ENCODE measurements around the gene FHIT.

Gene FHIT

DNA sequence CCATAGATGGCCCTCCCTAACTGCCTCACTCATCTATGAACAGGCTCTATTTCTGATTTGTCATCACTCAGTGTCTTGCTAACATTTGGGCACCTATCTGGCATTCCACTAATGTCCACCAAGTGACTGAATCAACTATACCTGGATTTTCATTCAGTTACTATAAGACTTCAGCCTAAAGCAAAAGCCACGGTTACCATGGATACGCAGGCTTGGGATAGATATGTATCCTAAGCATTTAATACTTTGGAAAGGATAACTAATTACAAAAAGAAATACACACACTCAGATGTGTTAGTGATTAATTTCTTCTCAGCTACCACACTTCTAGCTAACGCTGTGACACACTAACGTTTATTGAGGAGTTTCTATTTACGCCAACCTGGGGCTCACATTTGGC lies 1301.9 kb downstream of the FHIT start:
- no peak for DNase-seq

DNA sequence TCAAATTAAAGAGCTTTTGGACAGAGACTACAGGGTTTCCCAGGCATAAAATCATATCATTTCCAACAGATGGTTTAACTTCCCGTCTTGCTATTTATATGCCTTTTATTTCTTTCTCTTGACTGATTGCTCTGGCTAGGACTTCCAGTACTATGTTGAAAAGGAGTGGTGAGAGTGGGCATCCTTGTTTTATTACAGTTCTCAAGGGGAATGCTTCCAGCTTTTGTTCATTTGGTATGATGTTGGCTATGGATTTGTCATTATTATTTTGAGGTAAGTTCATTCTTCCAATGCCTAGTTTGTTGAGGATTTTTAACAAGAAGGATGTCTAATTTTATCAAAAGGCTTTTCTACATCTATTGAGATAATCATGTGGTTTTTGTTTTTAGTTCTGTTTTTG lies 1304.9 kb downstream of the FHIT start:
- DNase-seq, result no peak

DNA sequence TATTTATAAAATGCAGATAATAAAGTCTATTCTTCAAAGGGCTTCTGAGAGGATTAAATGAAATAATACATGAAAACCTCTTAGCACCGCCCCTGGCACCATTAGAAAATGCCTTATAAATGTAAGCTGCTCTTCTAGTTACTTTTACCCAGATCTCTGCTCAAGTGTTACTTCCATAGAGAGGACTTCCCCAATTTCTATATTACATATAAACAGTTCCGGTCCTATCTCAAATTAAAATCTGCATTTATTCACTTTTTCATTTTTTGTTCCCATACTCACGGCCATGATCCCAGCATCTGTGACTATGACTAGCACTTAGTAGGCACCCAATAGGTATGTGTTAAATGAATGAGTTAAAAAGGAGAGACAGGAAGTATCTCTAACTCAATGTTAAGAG lies 1310.5 kb downstream of the FHIT start:
- no peak for DNase-seq

DNA sequence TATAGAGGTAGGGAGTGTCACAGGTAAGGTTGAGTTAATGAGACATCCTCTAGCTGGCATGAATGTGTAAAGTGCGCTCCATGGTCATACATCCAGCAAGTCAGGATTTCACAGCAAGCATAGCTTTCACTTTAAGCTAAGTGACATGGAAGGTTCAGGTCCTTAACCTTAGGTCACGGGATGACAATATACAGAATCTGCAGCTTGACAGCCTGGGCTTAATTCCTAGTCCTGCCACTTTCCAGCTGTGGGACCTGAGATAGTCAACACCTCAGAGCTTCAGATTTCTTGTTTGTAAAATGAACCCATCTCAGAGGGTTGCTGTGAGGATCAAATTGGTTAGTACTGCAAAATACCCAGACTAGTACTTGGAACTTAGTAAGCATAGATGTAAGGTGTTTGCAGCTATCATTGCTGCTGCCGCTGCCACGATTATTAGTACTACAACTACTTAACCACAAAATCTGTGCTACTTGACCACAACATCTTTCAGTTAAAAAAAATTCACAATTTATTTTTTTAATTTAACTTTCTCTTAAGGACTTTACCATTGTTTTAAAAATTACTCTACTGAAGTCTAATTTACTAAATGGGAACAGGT lies 1311.3 kb downstream of the FHIT start:
- no peak for DNase-seq

DNA sequence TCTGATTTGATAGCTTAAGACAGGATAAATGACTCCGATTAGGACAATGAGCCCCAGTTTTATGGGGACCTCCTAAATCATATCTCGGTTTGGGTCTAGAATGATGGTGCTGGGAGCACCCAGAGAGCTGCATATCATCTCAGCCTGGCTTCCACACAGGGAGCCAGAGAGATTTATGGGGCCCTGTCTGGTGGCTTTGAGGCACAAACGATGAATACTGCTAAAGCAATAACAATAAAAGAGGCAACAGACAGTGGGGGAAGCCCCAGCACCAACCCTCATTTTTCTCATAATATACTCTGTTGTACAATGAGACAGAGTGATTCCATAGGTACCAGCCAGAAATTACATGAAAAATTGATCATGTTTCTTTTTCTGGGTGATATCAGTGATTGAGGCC lies 1312.4 kb downstream of the FHIT start:
- no peak for DNase-seq

DNA sequence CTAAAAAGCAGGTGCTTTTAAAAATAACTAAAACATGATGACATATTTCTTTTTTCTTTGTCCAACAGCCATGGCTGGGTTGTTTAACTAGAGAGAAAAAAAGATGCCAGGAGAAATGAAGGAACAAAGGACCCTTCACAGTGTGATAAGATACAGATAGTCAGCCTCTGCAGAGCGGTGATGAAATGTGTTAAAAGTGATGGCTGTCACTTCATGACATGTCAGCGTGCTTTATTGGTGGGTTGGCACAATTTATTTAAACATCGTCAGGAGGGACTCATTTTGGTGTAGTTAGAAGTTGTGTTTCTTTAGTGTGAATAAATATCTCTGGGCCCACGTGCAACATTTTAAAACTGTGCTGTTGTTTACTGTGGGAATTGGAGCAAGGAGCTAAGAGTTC lies 1314.1 kb downstream of the FHIT start:
- no peak for DNase-seq

DNA sequence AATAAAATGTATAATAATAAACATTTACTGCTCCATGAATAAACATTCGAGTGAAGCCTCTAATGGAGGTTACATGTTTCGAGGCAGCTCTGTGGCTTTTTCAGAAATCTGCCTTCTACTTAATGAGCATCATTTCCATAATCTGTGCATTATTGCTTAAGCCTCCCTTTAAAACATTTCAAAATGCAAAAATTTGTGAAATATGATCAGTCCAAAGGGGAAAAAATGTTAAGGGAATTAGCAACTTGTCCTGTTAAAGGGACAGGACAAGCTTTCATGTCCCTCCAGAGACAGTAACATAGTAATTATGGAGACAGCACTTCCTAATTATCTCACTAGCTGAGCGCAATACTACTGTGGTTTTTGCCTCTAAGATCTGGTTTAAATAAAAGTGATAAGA lies 1314.8 kb downstream of the FHIT start:
- DNase-seq, result no peak

DNA sequence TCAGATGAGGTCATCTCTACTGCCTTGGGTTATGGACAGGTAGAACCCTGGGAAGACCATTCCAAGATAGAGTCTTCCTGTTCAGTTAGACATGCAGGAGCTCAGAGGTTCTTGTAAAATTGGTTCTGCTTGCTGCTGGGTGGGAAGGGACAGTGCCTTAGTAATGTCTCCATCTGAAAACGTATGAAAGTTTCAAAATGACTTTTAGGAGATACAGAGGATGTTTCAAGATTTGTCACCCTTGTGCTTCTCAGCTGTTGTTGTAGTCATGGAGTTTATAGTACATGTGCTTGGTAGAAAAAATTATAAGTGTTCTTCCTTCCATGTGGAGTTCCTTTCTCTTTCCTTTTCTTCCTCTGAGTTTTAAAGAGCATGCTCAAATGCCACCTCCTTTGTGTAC lies 1316.2 kb downstream of the FHIT start:
- peak; percentile 87 for DNase-seq

DNA sequence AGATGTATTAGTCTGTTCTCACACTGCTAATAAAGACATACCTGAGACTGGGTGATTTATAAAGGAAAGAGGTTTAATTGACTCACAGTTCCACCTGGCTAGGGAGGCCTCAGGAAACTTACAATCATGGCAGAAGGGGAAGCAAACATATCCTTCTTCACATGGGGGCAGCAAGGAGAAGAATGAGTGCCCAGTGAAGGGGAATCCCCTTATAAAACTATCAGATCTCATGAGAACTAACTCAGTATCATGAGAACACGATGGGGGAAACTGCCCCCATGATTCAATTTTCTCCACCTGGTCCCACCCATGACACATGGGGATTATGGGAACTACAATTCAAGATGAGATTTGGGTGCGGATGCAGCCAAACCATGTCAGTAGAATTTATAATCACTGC lies 1316.7 kb downstream of the FHIT start:
- DNase-seq, result peak; percentile 40

DNA sequence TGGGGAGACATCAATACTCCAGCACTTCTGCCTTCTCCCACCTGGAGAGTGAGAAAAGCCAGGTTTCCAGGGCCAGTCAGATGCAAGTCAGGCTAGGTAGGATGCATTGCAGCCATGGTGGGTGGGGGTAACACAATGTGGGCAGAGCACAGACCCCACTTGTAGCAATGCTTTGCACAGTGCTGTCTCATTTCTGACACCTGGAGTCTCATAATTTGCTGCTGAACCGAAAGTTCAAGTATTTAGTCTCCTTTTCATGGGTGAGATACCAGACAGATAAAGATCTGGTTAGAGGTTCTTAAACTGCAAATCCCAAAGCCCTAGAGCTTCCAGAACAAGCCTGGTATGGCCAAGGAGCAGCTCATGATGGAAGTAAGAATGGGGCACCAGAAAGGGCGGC lies 1321.1 kb downstream of the FHIT start:
- no peak for DNase-seq

DNA sequence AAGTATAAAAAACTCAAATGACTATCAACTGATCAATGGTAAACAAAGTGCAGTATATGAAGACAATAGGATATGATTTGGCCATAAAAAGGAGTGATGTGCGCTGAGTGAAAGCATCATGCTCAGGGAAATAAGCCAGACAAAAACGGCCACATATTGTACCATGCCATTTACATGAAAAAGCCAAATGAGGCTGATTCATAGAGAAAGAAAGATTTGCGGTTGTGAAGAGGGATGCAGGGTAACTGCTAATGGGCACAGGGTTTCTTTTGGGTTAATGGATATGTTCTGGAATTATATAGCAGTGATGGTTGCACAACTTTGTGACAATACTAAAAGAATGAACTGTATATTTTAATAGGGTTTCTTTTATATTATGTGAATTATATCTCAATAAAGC lies 1324.2 kb downstream of the FHIT start:
- no peak for DNase-seq

DNA sequence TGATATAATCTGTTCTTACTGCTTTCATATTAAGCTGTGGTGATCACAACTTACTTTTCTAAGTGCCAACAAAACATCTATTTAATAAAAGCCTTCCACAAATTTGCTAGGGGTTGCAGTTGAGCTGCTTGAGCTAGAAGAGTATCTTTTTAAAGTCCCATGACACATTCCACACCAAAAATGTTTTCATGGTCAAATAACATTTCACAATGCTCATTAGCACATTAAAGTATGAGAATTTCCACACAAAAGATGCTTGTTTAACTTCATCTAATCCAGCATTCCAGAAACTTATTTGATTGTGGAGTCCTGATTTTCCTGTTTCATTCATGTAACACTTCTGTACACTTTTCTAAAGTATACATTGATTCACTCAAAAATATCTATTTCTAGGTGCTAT lies 1325.3 kb downstream of the FHIT start:
- DNase-seq, result no peak

DNA sequence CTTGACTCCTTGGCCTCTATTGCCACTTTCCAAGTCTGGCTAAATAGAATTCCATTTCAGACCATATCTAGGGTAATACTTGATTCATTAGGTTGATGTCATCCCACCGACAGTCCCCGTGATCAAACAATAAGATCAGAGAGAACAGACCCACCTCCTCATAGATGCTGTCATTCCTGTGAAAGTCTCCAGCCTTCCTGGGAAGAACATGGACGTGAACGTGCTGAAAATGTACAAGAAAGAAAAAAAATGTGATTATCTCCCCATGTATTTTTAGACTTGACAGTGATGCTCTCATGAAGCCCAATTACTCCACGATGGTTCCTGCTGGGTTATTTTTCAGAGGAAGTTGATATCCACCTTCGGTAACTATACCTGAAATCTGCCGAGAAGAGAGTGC lies 1329.1 kb downstream of the FHIT start:
- DNase-seq, result no peak

DNA sequence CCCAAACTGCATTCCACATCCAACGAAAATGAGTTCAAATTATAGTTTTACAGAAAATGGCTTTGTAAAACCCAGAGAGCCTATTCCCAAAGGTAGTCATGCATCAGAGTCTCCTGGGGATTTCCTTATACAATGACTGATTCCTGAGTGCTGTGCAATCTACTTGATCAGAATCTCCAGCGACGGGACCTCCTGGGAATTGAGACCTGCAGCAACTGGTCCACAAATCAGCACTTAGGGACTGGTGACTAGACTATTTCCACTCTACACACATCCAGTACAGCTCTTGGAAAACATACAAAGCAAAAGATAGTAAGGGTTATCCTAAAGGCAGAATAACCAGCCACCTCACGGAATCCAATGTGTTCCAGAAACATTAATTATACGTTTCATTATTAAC lies 1330.4 kb downstream of the FHIT start:
- DNase-seq, result no peak

DNA sequence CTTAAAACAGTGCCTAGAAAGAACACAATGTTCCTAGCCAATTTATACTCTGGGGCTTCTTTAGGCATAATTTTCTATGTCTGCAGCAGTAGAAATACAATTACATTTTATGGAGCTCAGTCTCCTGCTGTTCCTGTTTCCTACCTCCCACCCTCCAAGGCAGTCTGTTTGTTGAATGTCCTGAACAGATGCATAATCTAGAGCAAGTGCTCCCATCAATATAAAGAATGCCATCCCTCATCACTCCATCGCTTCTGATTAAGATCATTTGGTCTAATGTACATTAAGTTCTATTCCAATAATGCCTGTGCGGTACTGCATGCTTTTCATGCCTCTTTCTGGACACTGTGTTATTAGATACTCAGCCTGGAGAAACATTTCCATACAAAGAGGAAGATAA lies 1331.7 kb downstream of the FHIT start:
- no peak for DNase-seq

DNA sequence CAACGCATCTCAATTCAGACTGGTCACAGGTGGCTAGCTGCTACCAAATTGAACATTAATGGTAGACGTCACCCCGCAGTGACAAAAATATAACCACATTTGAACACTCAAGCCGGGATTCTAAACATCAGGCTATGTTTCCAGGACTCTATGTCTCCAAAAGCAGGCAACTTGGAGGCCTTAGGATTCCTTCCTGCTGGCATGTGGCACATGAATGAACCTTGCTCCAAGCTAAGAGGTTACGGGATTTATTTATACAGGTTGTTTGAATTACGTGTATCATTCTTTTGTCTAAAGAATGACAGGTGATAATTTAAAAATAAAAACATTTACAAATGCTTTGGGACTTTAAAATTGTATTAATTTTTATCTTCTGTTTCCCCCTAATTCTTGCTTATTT lies 1337.0 kb downstream of the FHIT start:
- DNase-seq, result no peak

DNA sequence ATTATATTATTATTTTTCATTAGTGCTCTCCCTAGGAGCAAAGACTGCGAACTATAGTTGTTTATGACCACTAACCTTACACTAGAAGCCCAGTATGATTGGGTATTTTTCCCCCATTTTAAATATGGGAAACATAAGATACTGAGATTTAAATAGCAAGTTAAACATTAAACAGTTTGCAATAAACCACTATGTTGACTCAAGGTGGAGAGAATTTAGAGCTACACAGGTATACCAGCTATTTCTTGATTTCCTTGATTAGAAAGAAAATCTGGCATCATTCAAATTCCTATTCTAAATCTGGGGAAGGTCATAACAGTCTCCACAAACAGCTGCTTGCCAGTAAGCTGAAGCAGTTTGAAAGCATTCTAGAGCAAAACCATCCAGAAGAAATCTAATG lies 1337.6 kb downstream of the FHIT start:
- no peak for DNase-seq

DNA sequence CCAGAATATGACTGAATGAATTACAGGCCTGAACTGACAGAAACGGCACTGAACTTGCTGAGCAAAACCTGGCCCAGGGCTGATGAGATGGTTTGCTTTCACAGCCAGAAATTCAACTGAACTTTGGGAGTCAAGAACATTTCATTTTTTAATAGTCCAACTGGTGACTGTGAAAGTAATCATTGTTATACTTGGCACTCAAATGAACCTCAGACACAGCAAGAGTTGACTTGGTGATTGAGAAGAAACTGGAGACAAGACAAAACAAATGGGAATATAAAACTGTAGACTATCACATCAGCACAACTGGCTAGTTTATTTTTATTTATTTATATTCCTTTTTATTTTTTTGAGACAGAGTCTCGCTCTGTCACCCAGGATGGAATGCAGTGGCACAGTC lies 1342.6 kb downstream of the FHIT start:
- no peak for DNase-seq

DNA sequence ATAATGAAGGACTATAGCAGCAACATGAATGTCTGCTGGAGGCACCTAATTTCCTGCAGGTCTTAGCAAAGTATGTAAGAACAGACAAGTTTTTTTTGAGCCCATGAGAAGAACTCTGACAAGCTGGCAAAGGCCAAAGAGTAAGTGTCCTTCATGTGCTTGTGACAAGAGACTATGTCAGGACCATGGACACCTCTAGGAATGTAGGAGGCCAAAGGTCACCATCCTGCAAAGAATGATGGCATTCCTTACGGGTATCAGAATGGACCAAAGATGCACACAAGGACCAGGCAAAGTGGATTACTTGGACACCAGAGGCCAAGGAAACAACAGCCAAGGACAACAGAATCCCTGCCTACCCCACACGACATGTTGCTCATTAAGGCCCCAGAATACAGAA lies 1343.0 kb downstream of the FHIT start:
- no peak for DNase-seq

DNA sequence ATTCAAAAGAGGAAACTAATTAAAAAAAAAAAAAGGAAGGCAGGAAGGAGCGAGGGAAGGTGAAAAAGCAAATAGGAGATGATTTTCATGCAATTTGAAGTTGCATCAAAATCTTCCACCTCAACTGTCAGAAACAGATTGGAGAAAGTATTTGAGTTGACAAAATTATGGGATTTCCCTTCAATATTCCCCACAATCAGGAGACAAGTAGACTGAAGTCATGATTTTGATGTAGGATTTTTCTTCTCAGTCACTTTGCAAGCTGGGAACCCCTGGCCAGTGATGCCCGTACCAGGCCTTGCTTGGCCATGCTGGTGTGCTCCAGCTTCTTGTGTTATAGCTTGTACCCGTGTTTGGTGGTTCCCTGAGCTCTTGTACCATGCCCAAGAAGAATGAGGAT lies 1347.0 kb downstream of the FHIT start:
- DNase-seq, result no peak

DNA sequence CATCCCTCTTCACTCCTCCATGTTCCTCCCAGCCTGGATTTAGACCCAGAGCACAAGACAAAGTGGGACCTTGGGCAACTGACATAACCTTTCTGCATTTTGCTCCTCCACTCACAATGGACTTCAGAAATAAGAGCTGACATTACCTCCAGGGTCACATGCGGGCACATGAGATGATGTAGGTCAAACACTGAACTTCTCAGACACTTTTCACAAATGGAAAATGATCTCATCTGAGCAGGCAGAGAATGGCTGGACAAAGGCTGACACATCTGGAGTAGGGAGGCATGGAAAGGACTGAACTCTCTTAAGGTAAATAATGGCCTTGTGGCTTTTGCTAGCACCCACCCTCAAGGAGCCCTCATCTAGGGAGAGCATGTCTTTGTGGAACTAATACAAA lies 1352.2 kb downstream of the FHIT start:
- no peak for DNase-seq

DNA sequence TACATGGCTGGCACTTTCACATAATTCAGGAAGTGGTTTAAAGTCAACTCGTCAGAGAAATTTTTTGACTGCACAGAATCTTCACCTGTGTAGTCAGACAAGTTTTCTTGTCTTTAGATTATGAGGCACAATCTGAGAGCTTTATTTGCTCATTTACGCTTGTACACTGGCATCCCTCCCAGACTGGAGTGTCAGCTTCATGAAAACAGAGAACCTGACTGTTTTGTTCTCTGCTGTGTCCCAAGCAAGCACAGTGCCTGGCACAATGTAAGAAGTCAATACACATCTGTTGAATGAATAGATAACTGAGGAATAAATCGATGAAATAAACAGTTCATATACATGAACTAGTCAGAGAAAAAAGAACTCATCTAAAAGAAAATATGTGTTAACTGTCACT lies 1355.3 kb downstream of the FHIT start:
- no peak for DNase-seq

DNA sequence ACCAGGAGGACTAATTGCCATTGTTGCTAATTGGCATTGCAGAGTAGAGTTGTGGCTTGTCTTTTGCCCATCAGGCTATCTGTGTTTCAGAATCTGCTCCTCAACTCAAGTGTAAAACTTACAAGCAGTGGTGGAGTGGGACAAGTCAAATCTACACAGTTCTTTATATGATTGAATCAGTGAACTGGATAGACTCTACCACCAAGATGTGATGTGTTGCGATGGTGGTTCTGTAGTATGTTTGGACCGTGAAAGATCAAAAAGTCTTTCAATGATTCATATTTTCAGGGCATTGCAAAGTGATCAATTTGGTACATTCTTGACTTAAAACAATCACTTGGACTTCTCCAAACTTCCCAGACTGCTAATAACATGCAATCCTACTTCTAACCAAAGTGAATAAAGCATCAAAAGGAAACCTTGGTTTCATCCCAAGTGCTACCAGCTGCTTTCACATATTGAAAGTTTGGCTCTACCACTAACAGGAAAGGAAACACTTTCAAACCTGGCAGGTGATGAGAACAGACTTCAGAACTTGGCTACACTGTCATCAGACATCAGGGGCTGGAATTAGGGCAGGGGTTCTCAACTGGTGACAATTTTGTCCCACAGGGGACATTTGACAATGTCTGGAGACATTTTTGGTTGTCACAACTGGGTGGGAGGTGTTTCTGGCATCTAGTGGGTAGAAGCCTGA lies 1356.7 kb downstream of the FHIT start:
- DNase-seq, result no peak

DNA sequence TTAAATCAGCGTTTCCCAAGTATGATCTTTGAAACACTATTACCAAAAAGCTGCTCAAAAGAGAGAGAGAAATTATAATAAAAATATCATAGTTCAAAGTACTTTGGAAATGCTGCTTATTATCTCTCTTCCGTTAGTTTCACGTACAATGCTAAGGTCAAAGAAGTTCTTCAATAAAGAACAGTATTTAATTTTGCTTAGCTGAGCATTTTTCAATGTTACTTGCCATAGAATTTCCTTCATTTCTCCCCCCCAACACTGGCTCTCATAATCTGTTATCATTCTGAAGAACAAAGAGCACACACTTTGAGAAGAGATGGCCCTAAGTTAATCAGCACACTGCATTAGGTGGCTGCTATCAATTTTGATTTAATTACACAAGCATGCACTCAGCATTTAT lies 1360.6 kb downstream of the FHIT start:
- no peak for DNase-seq

DNA sequence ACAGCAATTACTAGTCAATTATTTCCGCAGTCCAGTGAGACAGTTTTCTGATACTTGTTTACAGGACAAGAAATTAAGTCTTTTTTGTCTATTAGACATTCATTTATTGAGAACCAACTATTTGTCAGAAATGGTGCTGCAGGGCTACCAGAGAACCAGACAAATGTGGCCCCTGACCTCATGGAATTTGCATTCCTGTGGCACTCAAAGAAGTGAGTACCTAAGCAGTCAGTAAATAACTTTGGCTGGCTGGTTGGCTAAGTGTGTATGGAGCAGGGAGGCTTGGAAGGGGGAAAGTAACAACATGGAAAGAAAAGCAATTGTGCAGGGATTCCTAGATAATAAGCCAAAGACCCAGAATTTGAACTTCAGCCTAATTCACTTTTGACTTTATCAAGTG lies 1364.5 kb downstream of the FHIT start:
- DNase-seq, result no peak

Data from activated CD4-positive, alpha-beta T cell treated with anti-CD3 and anti-CD28 coated beads, Interleukin-2, amount 50 U/mL, for 16 hours (primary cell).